Uterus (tissue), 4 donors: ENCODE measurements around the gene PDE4D. TPM values are rescaled to one million over a fixed set of nuclear protein-coding genes. Genes with fewer than 3 reads are reported as not detected.

Experiments used
- DNase-seq, 2 donors: peaks; one replicate each; pipeline ENCODE4 v3.0.0-alpha.2; 2019 to 2020
- H3K27ac ChIP-seq, 2 donors: fragments of 200-600 bp; sonication (generic); 1 replicate in 1 of 2; 2 replicates in 1 of 2; pipeline ENCODE4 v1.5.1; 2016 to 2018
- H3K27me3 ChIP-seq, 2 donors: fragments of 200-600 bp; sonication (generic); one replicate each; pipeline ENCODE4 v1.5.1; 2018 to 2019; ENCODE audit warnings: control low read depth in 1 of 2
- H3K36me3 ChIP-seq, 2 donors: fragments of 200-600 bp; sonication (generic); one replicate each; pipeline ENCODE4 v1.5.1; 2019; ENCODE audit warnings: control low read depth in 1 of 2
- H3K4me1 ChIP-seq, 2 donors: fragments of 200-600 bp; sonication (generic); one replicate each; pipeline ENCODE4 v1.5.1; 2018 to 2019; ENCODE audit warnings: control low read depth in 1 of 2
- H3K4me3 ChIP-seq, 2 donors: fragments of 200-600 bp; sonication (generic); 1 replicate in 1 of 2; 2 replicates in 1 of 2; pipeline ENCODE4 v1.5.1; 2018 to 2019; ENCODE audit warnings: mild to moderate bottlenecking in 1 of 2
- H3K9me3 ChIP-seq, 2 donors: fragments of 200-600 bp; sonication (generic); one replicate each; pipeline ENCODE4 v1.5.1; 2019; ENCODE audit warnings: control low read depth in 1 of 2
- CTCF ChIP-seq, 4 experiments: fragments of 200-600 bp in 2 of 4; fragments of 450-650 bp in 2 of 4; sonication (generic) in 2 of 4; IDR thresholded peaks; one replicate each; pipeline ENCODE4 v1.5.1; 2016 to 2019; ENCODE audit warnings: antibody characterized with exemption in 4 of 4, mild to moderate bottlenecking in 2 of 4, moderate library complexity in 1 of 4
- POLR2A ChIP-seq, 2 donors: fragments of 450-650 bp; IDR thresholded peaks; one replicate each; pipeline ENCODE4 v1.6.1; 2016; ENCODE audit warnings: antibody characterized with exemption in 2 of 2, mild to moderate bottlenecking in 1 of 2, moderate library complexity in 1 of 2
- intact Hi-C: fragments of 100-400 bp; cut with DNase I; formaldehyde crosslinking; loops from one replicate; pipeline ENCODE4 v1.15.1; 2023; ENCODE audit warnings: low total_unique reads
- total RNA-seq, 4 donors: library from RNA; depleted of rRNA in 3 of 4; stranded (reverse); fragments of >200 nt in 3 of 4; gene quantifications; one replicate each; pipeline versions ENCODE4 v1.1.0 to v1.2.4, GENCODE V29; 2014 to 2023
- donor health status: DM: yes; HTN: yes; CAD: no.

Gene PDE4D
- total RNA-seq, 4 donors from 2014 or later: 27.1 to 77.0 (median 45.8) TPM

- no peak overlapping the region for H3K27ac ChIP-seq
- no peak for DNase-seq
- intact Hi-C loops: no loop called here
- no peaks in the 10 kb centered on the region for H3K4me1 ChIP-seq
- no peak overlapping the region for H3K4me3 ChIP-seq
- H3K36me3 ChIP-seq: no peaks in the 10 kb centered on the region
- H3K9me3 ChIP-seq: no peaks in the 10 kb centered on the region
- H3K27me3 ChIP-seq: no peaks in the 10 kb centered on the region
- TF ChIP-seq POLR2A (IDR thresholded peaks at IDR 0.05) (no peak), CTCF (IDR thresholded peaks at IDR 0.05) (no peak)
Observed at GRCh38 chr5:59391576-59391975, 501.9 kb downstream of the PDE4D start.

GRCh38 chr5:59390989-59391388 lies 502.5 kb downstream of the PDE4D start:
- no peaks in the 10 kb centered on the region for H3K36me3 ChIP-seq
- TF ChIP-seq POLR2A (IDR thresholded peaks at IDR 0.05) (no peak), CTCF (IDR thresholded peaks at IDR 0.05) (no peak)
- H3K27ac ChIP-seq: no peak overlapping the region
- no peaks in the 10 kb centered on the region for H3K9me3 ChIP-seq
- H3K4me3 ChIP-seq: no peak overlapping the region
- intact Hi-C loops: no loop called here
- no peaks in the 10 kb centered on the region for H3K27me3 ChIP-seq
- DNase-seq: no peak
- H3K4me1 ChIP-seq: no peaks in the 10 kb centered on the region

- no peaks in the 10 kb centered on the region for H3K4me1 ChIP-seq
- no peak overlapping the region for H3K4me3 ChIP-seq
- intact Hi-C loops: no loop called here
- H3K27ac ChIP-seq: no peak overlapping the region
- H3K27me3 ChIP-seq: no peaks in the 10 kb centered on the region
- no peaks in the 10 kb centered on the region for H3K36me3 ChIP-seq
- no peak for TF ChIP-seq POLR2A (IDR thresholded peaks at IDR 0.05)
- peak; percentile 47 to 74 (median 52) for TF ChIP-seq CTCF (IDR thresholded peaks at IDR 0.05)
- DNase-seq: peak in 1 of 2 donors; percentile 16
- H3K9me3 ChIP-seq: no peaks in the 10 kb centered on the region
Observed at GRCh38 chr5:59390074-59390659, 503.4 kb downstream of the PDE4D start.

GRCh38 chr5:59387127-59387526 lies 506.4 kb downstream of the PDE4D start:
- H3K36me3 ChIP-seq: no peaks in the 10 kb centered on the region
- H3K4me3 ChIP-seq: no peak overlapping the region
- H3K9me3 ChIP-seq: no peaks in the 10 kb centered on the region
- TF ChIP-seq POLR2A (IDR thresholded peaks at IDR 0.05) (no peak), CTCF (IDR thresholded peaks at IDR 0.05) (no peak)
- intact Hi-C loops: loop anchor here (10.0 kb wide), 1 partner anchor 418 kb away; no protein-coding TSS in a partner anchor
- no peaks in the 10 kb centered on the region for H3K27me3 ChIP-seq
- H3K4me1 ChIP-seq: no peaks in the 10 kb centered on the region
- H3K27ac ChIP-seq: no peak overlapping the region
- DNase-seq: no peak

GRCh38 chr5:59385700-59386099 lies 507.8 kb downstream of the PDE4D start:
- no peaks in the 10 kb centered on the region for H3K36me3 ChIP-seq

More at GRCh38 chr5:59385700-59386099, 507.8 kb downstream of the PDE4D start:
- intact Hi-C loops: loop anchor here (10.0 kb wide), 1 partner anchor 419 kb away; no protein-coding TSS in a partner anchor
- Histone ChIP-seq H3K27me3 (no peaks in the 10 kb centered on the region), H3K9me3 (no peaks in the 10 kb centered on the region), H3K4me1 (no peaks in the 10 kb centered on the region), H3K4me3 (no peak overlapping the region), H3K27ac (no peak overlapping the region)
- no peak for TF ChIP-seq POLR2A (IDR thresholded peaks at IDR 0.05)
- no peak for TF ChIP-seq CTCF (IDR thresholded peaks at IDR 0.05)
- DNase-seq: no peak
